Stromal cell of bone marrow (primary cell): Measurements from ENCODE around the gene PRDX1.
"Not testable (repeated sequence)": the region's sequence is repeated elsewhere in the genome, so short reads cannot be mapped to it uniquely, and the experiment has no call there.

ENCODE experiments used
- DNase-seq: peaks from one replicate; pipeline ENCODE4 v3.0.0-alpha.2; 2012; ENCODE audit warnings: low read depth

The PRDX1 gene

GRCh38 chr1:45503462-45504360 is 18.0 kb downstream of the PRDX1 start:
- DNase-seq = no peak

GRCh38 chr1:45501505-45501859 is 20.2 kb downstream of the PRDX1 start:
- DNase-seq = no peak

- DNase-seq = no peak
Measured at GRCh38 chr1:45499415-45499769, 22.3 kb downstream of the PRDX1 start.

GRCh38 chr1:45498279-45498678 is 23.4 kb downstream of the PRDX1 start:
- no peak for DNase-seq

GRCh38 chr1:45493116-45493697 is 28.5 kb downstream of the PRDX1 start:
- DNase-seq = no peak

GRCh38 chr1:45492691-45493090 is 29.0 kb downstream of the PRDX1 start:
- no peak for DNase-seq

GRCh38 chr1:45491487-45492260 is 30.0 kb downstream of the PRDX1 start:
- DNase-seq = no peak

- peak; percentile 99 for DNase-seq
Measured at GRCh38 chr1:45490626-45491486, 30.8 kb downstream of the PRDX1 start, which contains the start of gene TESK2. TESK2 (minus strand) TSS chr1:45491163; CDS start chr1:45457785, 33,378 bp downstream.

- no peak for DNase-seq
Measured at GRCh38 chr1:45490121-45490625, 31.5 kb downstream of the PRDX1 start.

GRCh38 chr1:45489379-45489778 is 32.3 kb downstream of the PRDX1 start:
- not testable (repeated sequence) for DNase-seq

GRCh38 chr1:45488666-45489377 is 32.9 kb downstream of the PRDX1 start:
- DNase-seq = no peak

GRCh38 chr1:45485949-45486348 is 35.7 kb downstream of the PRDX1 start:
- DNase-seq = no peak

- DNase-seq = no peak
Measured at GRCh38 chr1:45479039-45479748, 42.5 kb downstream of the PRDX1 start.

- DNase-seq = no peak
Measured at GRCh38 chr1:45478121-45478814, 43.4 kb downstream of the PRDX1 start.

GRCh38 chr1:45477646-45478045 is 44.0 kb downstream of the PRDX1 start:
- no peak for DNase-seq

- not testable (repeated sequence) for DNase-seq
Measured at GRCh38 chr1:45474194-45474593, 47.5 kb downstream of the PRDX1 start.

- DNase-seq = no peak
Measured at GRCh38 chr1:45473302-45473701, 48.4 kb downstream of the PRDX1 start.

GRCh38 chr1:45470306-45470798 is 51.3 kb downstream of the PRDX1 start:
- no peak for DNase-seq

GRCh38 chr1:45467353-45467752 is 54.3 kb downstream of the PRDX1 start:
- DNase-seq = not testable (repeated sequence)
